Measurements from ENCODE around the gene CCDC24. TPM values are rescaled to one million over a fixed set of nuclear protein-coding genes. Genes with fewer than 3 reads are reported as not detected.

The CCDC24 gene
- total and polyA plus RNA-seq, 7 experiments from 2014 or later: 0.40 to 2.9 (median 1.6) TPM; not detected in 1

DNA sequence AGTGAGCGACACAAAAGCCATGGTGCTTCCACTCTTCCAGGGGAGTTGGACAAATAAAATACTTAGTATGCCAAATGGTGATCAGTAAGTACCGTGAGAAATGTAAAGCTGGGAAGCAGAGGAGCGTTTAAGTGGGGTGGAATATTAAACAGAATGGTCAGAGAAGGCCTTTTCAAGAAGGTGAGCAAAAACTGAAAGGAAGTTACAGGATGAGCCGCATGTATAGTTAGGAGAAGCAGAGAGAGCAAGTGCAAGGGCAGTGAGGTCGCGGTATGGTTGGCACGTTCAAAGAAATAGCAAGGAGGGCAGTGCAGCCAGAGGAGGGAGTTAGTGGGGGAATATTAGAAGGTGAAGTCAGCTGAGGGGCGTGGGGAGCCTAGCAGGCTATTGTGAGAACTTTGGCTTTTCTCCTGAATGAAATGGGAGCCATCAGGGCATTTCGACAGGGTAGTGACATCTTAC lies 17.4 kb upstream of the CCDC24 start:
- peaks cover 51 to 75% (median 64%) of the 10 kb centered on the region in 7 donors for H3K4me1 Mint-ChIP-seq
- ChIA-PET POLR2A (interaction anchor here (0.6 to 3.8 kb wide), 2 partner anchors 27 to 1580 kb away, joined by 3 to 23 read pairs; partner anchors contain the start of gene IPO13), CTCF (interaction anchor here (0.6 kb wide), 1 partner anchor 66 kb away, joined by 4 read pairs; no protein-coding TSS in a partner anchor)
- Histone ChIP-seq H3K4me1 (ENCODE audit: control insufficient read depth in 2 of 2, insufficient read depth in 2 of 2, low read length in 2 of 2) (peaks cover 28 to 32% of the 10 kb centered on the region in 2 donors), H3K27me3 (ENCODE audit: control insufficient read depth in 2 of 2, insufficient read depth in 2 of 2, low read length in 2 of 2) (no peaks in the 10 kb centered on the region), H3K9me3 (ENCODE audit: control insufficient read depth in 2 of 3, low read length in 3 of 3) (no peaks in the 10 kb centered on the region), H3K4me3 (ENCODE audit: low read length) (peak overlapping the region; percentile 93), H3K36me3 (ENCODE audit: control insufficient read depth in 2 of 3, insufficient read depth in 3 of 3, low read length in 3 of 3) (peaks cover 0 to 42% (median 11%) of the 10 kb centered on the region in 3 experiments), H3K27ac (ENCODE audit: low read depth, low read length) (peak overlapping the region; percentile 91)
- ATAC-seq (no peak), DNase-seq (no peak)
- peak overlapping the region; percentile 90 to 99 (median 94) for H3K27ac Mint-ChIP-seq
- peak overlapping the region; percentile 88 to 98 (median 94) for H3K4me3 Mint-ChIP-seq
- peaks cover 12 to 24% (median 20%) of the 10 kb centered on the region in 5 donors for H3K36me3 Mint-ChIP-seq
- peaks cover 0 to 1% (median 0%) of the 10 kb centered on the region in 11 donors for H3K9me3 Mint-ChIP-seq
- peaks cover 0 to 5% (median 0%) of the 10 kb centered on the region in 5 donors for H3K27me3 Mint-ChIP-seq
- intact Hi-C loops (cut with micrococcal nuclease): loop anchor here (1.0 to 10.0 kb wide), 13 partner anchors 17 to 1711 kb away; partner anchors contain the start of genes CCDC24 (in 2 of the 2), IPO13 (in 2 of the 2), ST3GAL3 (in 2 of the 2) and C1orf50 (in 1 of the 2)

DNA sequence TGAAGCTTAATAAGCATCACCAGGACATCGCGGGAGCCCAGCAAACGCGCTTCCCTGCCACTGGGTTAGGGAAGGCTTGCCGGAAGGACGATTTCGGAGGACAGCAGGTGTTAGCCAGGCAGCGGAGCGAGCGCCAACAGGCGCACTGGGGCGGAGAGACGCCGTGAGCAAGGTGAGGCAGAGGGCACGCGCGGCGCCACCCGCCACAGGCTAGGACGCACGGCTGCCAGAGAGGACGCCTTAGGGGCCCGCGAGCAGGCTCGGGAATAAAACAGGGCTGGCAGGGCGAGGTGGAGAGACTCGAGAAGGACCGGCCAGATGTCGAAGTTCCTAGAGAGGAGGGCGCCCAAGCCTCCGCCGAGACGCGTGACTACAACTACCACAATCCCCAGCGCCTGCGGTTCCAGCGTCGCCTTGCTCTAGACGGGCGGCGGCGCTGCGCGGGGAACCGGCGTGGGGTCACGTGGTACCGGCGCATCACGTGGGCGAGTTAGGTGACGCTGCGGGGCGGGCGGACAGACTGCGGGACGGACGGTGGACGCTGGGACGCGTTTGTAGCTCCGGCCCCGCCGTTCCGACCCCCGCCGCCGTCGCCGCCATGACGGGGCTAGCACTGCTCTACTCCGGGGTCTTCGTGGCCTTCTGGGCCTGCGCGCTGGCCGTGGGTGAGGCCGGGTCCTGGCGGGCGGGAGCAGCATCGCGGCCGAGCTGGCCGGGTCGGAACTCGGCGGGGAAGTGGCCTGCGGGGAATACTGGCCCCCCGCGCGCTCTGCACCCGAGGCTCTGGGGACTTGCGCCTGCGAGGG lies 16.8 kb upstream of the CCDC24 start, which contains the start of gene ATP6V0B:
TSS of gene ATP6V0B (plus strand) at position 518 of the 806 bp plus-strand sequence. CDS start at position 599, 81 bp downstream.
- Histone ChIP-seq H3K27me3 (ENCODE audit: control insufficient read depth in 2 of 2, insufficient read depth in 2 of 2, low read length in 2 of 2) (no peaks in the 10 kb centered on the region), H3K4me1 (ENCODE audit: control insufficient read depth in 2 of 2, insufficient read depth in 2 of 2, low read length in 2 of 2) (peaks cover 27 to 29% of the 10 kb centered on the region in 2 donors), H3K9me3 (ENCODE audit: control insufficient read depth in 2 of 3, low read length in 3 of 3) (no peaks in the 10 kb centered on the region), H3K36me3 (ENCODE audit: control insufficient read depth in 2 of 3, insufficient read depth in 3 of 3, low read length in 3 of 3) (peaks cover 0 to 42% (median 11%) of the 10 kb centered on the region in 3 experiments), H3K27ac (ENCODE audit: low read depth, low read length) (peak within 1 kb of the TSS; percentile 91), H3K4me3 (ENCODE audit: low read length) (peak within 1 kb of the TSS; percentile 93)
- H3K4me3 Mint-ChIP-seq: peak within 1 kb of the TSS; percentile 88 to 98 (median 94)
- peaks cover 51 to 69% (median 58%) of the 10 kb centered on the region in 7 donors for H3K4me1 Mint-ChIP-seq
- DNase-seq (peak; percentile 83 to 98 (median 90)), ATAC-seq (peak; percentile 85)
- ChIA-PET POLR2A (interaction anchor here (0.5 to 3.8 kb wide), 8 partner anchors 11 to 1580 kb away, joined by 3 to 23 read pairs (median 4); partner anchors contain the start of gene IPO13), CTCF (interaction anchor here (0.6 to 1.3 kb wide), 3 partner anchors 27 to 65 kb away, joined by 3 to 4 read pairs (median 4); no protein-coding TSS in a partner anchor)
- peak within 1 kb of the TSS; percentile 90 to 99 (median 94) for H3K27ac Mint-ChIP-seq
- peaks cover 0 to 5% (median 0%) of the 10 kb centered on the region in 5 donors for H3K27me3 Mint-ChIP-seq
- peaks cover 12 to 24% (median 20%) of the 10 kb centered on the region in 5 donors for H3K36me3 Mint-ChIP-seq
- H3K9me3 Mint-ChIP-seq: peaks cover 0 to 1% (median 0%) of the 10 kb centered on the region in 11 donors
- intact Hi-C loops (cut with micrococcal nuclease): loop anchor here (1.0 to 10.0 kb wide), 14 partner anchors 16 to 1710 kb away; partner anchors contain the start of genes CCDC24 (in 2 of the 2), IPO13 (in 2 of the 2), ST3GAL3 (in 2 of the 2) and C1orf50 (in 1 of the 2)

DNA sequence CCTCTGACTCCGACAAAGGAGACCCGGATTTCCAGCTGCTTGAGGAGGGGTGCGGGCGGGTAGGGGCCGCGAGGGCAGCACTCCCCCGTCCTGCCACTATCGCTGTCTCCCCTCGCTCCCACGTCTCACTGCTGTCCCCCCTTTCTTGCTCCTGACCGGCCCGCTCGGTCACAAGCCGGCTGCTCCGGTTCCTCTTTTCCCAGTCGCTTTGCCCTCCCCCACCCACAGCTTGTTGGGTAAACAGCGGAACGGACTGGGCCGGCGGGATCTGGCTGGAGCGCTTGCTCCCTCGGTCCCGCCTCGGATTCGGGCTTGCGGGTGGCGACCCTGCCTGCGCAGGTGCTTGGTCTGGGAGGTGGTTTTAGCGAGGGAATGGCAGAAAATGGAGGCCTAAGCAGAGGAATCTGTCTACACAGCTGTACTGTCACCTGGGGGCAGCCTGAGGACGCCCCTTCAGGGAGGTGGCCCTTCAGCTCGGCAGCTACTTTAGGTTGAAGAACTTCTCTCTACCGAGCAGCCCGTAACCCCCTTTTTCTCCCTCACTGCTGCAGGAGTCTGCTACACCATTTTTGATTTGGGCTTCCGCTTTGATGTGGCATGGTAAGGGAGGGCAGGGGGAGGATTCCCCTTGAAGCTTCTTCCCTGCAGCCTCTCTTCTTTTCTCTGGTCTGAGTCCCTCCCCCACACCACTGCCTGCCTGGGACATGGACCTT lies 16.0 kb upstream of the CCDC24 start:
- Mint-ChIP-seq H3K4me3 (peak overlapping the region; percentile 88 to 98 (median 94)), H3K4me1 (peaks cover 47 to 69% (median 57%) of the 10 kb centered on the region in 7 donors), H3K27ac (peak overlapping the region; percentile 42 to 95 (median 87)), H3K36me3 (peaks cover 12 to 22% (median 20%) of the 10 kb centered on the region in 5 donors), H3K9me3 (peaks cover 0 to 1% (median 0%) of the 10 kb centered on the region in 11 donors), H3K27me3 (peaks cover 0 to 10% (median 2%) of the 10 kb centered on the region in 5 donors)
- intact Hi-C loops (cut with micrococcal nuclease): loop anchor here (2.0 to 10.0 kb wide), 7 partner anchors 15 to 1709 kb away; partner anchors contain the start of genes ST3GAL3 (in 2 of the 2), CCDC163 (in 1 of the 2), CCDC24 (in 1 of the 2) and ELOVL1 (in 1 of the 2)
- Histone ChIP-seq H3K27ac (ENCODE audit: low read depth, low read length) (peak overlapping the region; percentile 91), H3K4me3 (ENCODE audit: low read length) (peak overlapping the region; percentile 93), H3K9me3 (ENCODE audit: control insufficient read depth in 2 of 3, low read length in 3 of 3) (no peaks in the 10 kb centered on the region), H3K4me1 (ENCODE audit: control insufficient read depth in 2 of 2, insufficient read depth in 2 of 2, low read length in 2 of 2) (peaks cover 27 to 29% of the 10 kb centered on the region in 2 donors), H3K36me3 (ENCODE audit: control insufficient read depth in 2 of 3, insufficient read depth in 3 of 3, low read length in 3 of 3) (peaks cover 0 to 42% (median 11%) of the 10 kb centered on the region in 3 experiments), H3K27me3 (ENCODE audit: control insufficient read depth in 2 of 2, insufficient read depth in 2 of 2, low read length in 2 of 2) (peaks cover 0 to 5% of the 10 kb centered on the region in 2 donors)
- ChIA-PET POLR2A (interaction anchor here (0.5 to 3.8 kb wide), 8 partner anchors 11 to 71 kb away, joined by 3 to 23 read pairs (median 4); partner anchors contain the start of gene IPO13), CTCF (interaction anchor here (1.0 to 1.3 kb wide), 3 partner anchors 28 to 41 kb away, joined by 3 to 5 read pairs (median 4); no protein-coding TSS in a partner anchor)
- peak in 8 of 9 donors; percentile 38 to 67 (median 61) for DNase-seq
- ATAC-seq: peak; percentile 29

DNA sequence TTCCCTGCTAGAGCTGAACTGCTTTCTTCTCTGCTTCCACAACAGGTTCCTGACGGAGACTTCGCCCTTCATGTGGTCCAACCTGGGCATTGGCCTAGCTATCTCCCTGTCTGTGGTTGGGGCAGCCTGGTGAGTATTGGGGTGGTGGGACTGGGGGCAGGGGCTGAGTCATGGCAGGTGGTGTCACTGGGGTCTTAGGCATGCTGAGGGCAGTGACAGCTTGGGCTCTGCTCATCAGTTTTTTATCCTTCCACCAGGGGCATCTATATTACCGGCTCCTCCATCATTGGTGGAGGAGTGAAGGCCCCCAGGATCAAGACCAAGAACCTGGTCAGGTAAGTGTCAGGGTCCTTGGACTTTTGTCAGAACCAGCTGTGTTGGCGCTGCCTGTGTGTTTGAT lies 15.4 kb upstream of the CCDC24 start:
- H3K27me3 ChIP-seq (ENCODE audit: control insufficient read depth in 2 of 2, insufficient read depth in 2 of 2, low read length in 2 of 2): peaks cover 0 to 7% of the 10 kb centered on the region in 2 donors
- Mint-ChIP-seq H3K27me3 (peaks cover 0 to 15% (median 6%) of the 10 kb centered on the region in 5 donors), H3K27ac (peak overlapping the region; percentile 42 to 95 (median 87)), H3K4me3 (peak overlapping the region; percentile 88 to 98 (median 94)), H3K36me3 (peaks cover 12 to 22% (median 20%) of the 10 kb centered on the region in 5 donors), H3K9me3 (peaks cover 0 to 1% (median 0%) of the 10 kb centered on the region in 11 donors), H3K4me1 (peaks cover 42 to 67% (median 53%) of the 10 kb centered on the region in 7 donors)
- POLR2A ChIA-PET: interaction anchor here (1.1 to 3.8 kb wide), 4 partner anchors 12 to 54 kb away, joined by 3 to 23 read pairs (median 4); partner anchors contain the start of gene IPO13
- H3K4me1 ChIP-seq (ENCODE audit: control insufficient read depth in 2 of 2, insufficient read depth in 2 of 2, low read length in 2 of 2): peaks cover 21 to 23% of the 10 kb centered on the region in 2 donors
- no peaks in the 10 kb centered on the region for H3K9me3 ChIP-seq (ENCODE audit: control insufficient read depth in 2 of 3, low read length in 3 of 3)
- H3K36me3 ChIP-seq (ENCODE audit: control insufficient read depth in 2 of 3, insufficient read depth in 3 of 3, low read length in 3 of 3): peaks cover 0 to 42% (median 11%) of the 10 kb centered on the region in 3 experiments
- DNase-seq: no peak
- intact Hi-C loops (cut with micrococcal nuclease): loop anchor here (5.0 to 10.0 kb wide), 5 partner anchors 271 to 1709 kb away; partner anchors contain the start of genes CCDC163 (in 1 of the 2), ELOVL1 (in 1 of the 2), GPBP1L1 (in 1 of the 2) and MMACHC (in 1 of the 2)
- peak overlapping the region; percentile 91 for H3K27ac ChIP-seq (ENCODE audit: low read depth, low read length)
- ATAC-seq: no peak
- H3K4me3 ChIP-seq (ENCODE audit: low read length): peak overlapping the region; percentile 93
- CTCF ChIA-PET: interaction anchor here (1.3 kb wide), 2 partner anchors 28 to 41 kb away, joined by 3 to 5 read pairs; no protein-coding TSS in a partner anchor

DNA sequence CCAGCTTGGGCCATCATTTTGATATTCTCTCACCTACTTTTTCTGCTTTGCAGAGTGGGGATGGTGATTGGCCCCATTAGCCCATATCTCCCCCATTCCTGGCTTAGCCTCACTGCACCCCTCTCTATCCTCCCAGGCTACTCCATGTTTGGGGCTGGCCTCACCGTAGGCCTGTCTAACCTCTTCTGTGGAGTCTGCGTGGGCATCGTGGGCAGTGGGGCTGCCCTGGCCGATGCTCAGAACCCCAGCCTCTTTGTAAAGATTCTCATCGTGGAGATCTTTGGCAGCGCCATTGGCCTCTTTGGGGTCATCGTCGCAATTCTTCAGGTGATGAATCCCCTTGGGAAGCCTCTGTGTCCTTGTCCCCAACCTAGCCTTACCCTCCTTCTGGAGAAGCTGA lies 14.5 kb upstream of the CCDC24 start:
- peaks cover 0 to 1% (median 0%) of the 10 kb centered on the region in 11 donors for H3K9me3 Mint-ChIP-seq
- ATAC-seq (no peak), DNase-seq (no peak)
- CTCF ChIA-PET: interaction anchor here (1.3 kb wide), 1 partner anchor 42 kb away, joined by 5 read pairs; no protein-coding TSS in a partner anchor
- Histone ChIP-seq H3K27me3 (ENCODE audit: control insufficient read depth in 2 of 2, insufficient read depth in 2 of 2, low read length in 2 of 2) (peaks cover 0 to 7% of the 10 kb centered on the region in 2 donors), H3K4me1 (ENCODE audit: control insufficient read depth in 2 of 2, insufficient read depth in 2 of 2, low read length in 2 of 2) (peaks cover 21 to 23% of the 10 kb centered on the region in 2 donors), H3K4me3 (ENCODE audit: low read length) (no peak overlapping the region), H3K9me3 (ENCODE audit: control insufficient read depth in 2 of 3, low read length in 3 of 3) (no peaks in the 10 kb centered on the region), H3K27ac (ENCODE audit: low read depth, low read length) (no peak overlapping the region), H3K36me3 (ENCODE audit: control insufficient read depth in 2 of 3, insufficient read depth in 3 of 3, low read length in 3 of 3) (peaks cover 0 to 41% (median 11%) of the 10 kb centered on the region in 3 experiments)
- intact Hi-C loops (cut with micrococcal nuclease): loop anchor here (5.0 to 10.0 kb wide), 5 partner anchors 272 to 1708 kb away; partner anchors contain the start of genes CCDC163 (in 1 of the 2), ELOVL1 (in 1 of the 2), GPBP1L1 (in 1 of the 2) and MMACHC (in 1 of the 2)
- H3K4me1 Mint-ChIP-seq: peaks cover 39 to 64% (median 49%) of the 10 kb centered on the region in 7 donors
- peaks cover 12 to 22% (median 20%) of the 10 kb centered on the region in 5 donors for H3K36me3 Mint-ChIP-seq
- peak overlapping the region; percentile 55 to 98 (median 92) for H3K4me3 Mint-ChIP-seq
- POLR2A ChIA-PET: no interaction called here
- H3K27me3 Mint-ChIP-seq: peaks cover 0 to 15% (median 6%) of the 10 kb centered on the region in 5 donors
- peak overlapping the region in 1 of 9 donors; percentile 60 for H3K27ac Mint-ChIP-seq

All from naive thymus-derived CD4-positive, alpha-beta T cell (primary cell).